Fibroblast of the aortic adventitia (primary cell): ENCODE results near the gene VCP. TPM values are rescaled to one million over a fixed set of nuclear protein-coding genes. Genes with fewer than 3 reads are reported as not detected.

Source experiments
- DNase-seq: peaks from one replicate; pipeline ENCODE4 v3.0.0-alpha.2; 2010; ENCODE audit warnings: low read depth
- H3K4me3 ChIP-seq: 2 replicates; pipeline ENCODE4 v1.5.1; 2011; ENCODE audit warnings: low read depth, mild to moderate bottlenecking, control low read depth, low read length, moderate library complexity
- CTCF ChIP-seq: IDR thresholded peaks from 2 replicates; pipeline ENCODE4 v1.5.1; 2011; ENCODE audit warnings: mild to moderate bottlenecking, low read length, control low read depth, inconsistent platforms; ENCODE audit not compliant: insufficient read depth
- total RNA-seq: library from RNA; depleted of rRNA; stranded (reverse); fragments of >200 nt; gene quantifications from 2 replicates; pipeline ENCODE4 v1.2.3, GENCODE V29; 2012; ENCODE audit warnings: low replicate concordance

Gene VCP
- total RNA-seq, 1 donor: 203 TPM

- H3K4me3 ChIP-seq: no peak overlapping the region
- no peak for DNase-seq
- no peak for TF ChIP-seq CTCF
Measured at GRCh38 chr9:35054185-35054835, 18.1 kb downstream of the VCP start.

GRCh38 chr9:35051069-35051967, 21.1 kb downstream of the VCP start:
- H3K4me3 ChIP-seq: no peak overlapping the region
- DNase-seq: peak; percentile 56
- peak; percentile 66 for TF ChIP-seq CTCF

GRCh38 chr9:35048511-35048910, 23.9 kb downstream of the VCP start:
- DNase-seq: no peak
- TF ChIP-seq CTCF: no peak
- no peak overlapping the region for H3K4me3 ChIP-seq

GRCh38 chr9:35044071-35044470, 28.4 kb downstream of the VCP start:
- no peak for DNase-seq
- no peak overlapping the region for H3K4me3 ChIP-seq
- TF ChIP-seq CTCF: no peak

- TF ChIP-seq CTCF: no peak
- DNase-seq: no peak
- H3K4me3 ChIP-seq: no peak overlapping the region
Measured at GRCh38 chr9:35042891-35043545, 29.4 kb downstream of the VCP start.

- TF ChIP-seq CTCF: no peak
- no peak overlapping the region for H3K4me3 ChIP-seq
- DNase-seq: peak; percentile 35
Measured at GRCh38 chr9:35042081-35042604, 30.3 kb downstream of the VCP start.
